Epithelial cell of alveolus of lung (primary cell): Measurements from ENCODE around the gene RNU5B-1. TPM values are rescaled to one million over a fixed set of nuclear protein-coding genes. Genes with fewer than 3 reads are reported as not detected.

Experiments used
- total RNA-seq: library from RNA; depleted of rRNA; stranded (reverse); fragments of >200 nt; gene quantifications from 2 replicates; pipeline ENCODE4 v1.2.1, GENCODE V29; 2015

The RNU5B-1 gene
- total RNA-seq, result not detected in 2 replicates

GRCh38 chr15:65304381-65305149, at the start of gene RNU5B-1:
Gene RNU5B-1, plus strand, starts transcription at chr15:65304677.

GRCh38 chr15:65286704-65287519, 17.6 kb upstream of the RNU5B-1 start, which contains the start of gene PARP16:
Gene PARP16, minus strand, starts transcription at chr15:65286883. Its CDS starts 457 bp downstream, at chr15:65286426.

Other genes starting within 250 kb of the RNU5B-1 start
- gene RASL12, start 236.7 kb upstream of the RNU5B-1 start, total RNA-seq, result 39.0 and 131 TPM in 2 replicates
- 0.13 TPM in 1 of 2 replicates, not detected in the other for gene KBTBD13, start 227.9 kb upstream of the RNU5B-1 start, total RNA-seq
- 0.26 and 2.5 TPM in 2 replicates for gene UBAP1L, start 189.5 kb upstream of the RNU5B-1 start, total RNA-seq
- gene PDCD7, start 170.9 kb upstream of the RNU5B-1 start, total RNA-seq, result 27.1 and 27.9 TPM in 2 replicates
- gene CLPX, start 119.3 kb upstream of the RNU5B-1 start, total RNA-seq, result 18.5 and 49.7 TPM in 2 replicates
- gene CILP, start 93.2 kb upstream of the RNU5B-1 start, total RNA-seq, result under 0.01 and 0.08 TPM in 2 replicates
- gene PARP16, start 17.8 kb upstream of the RNU5B-1 start, total RNA-seq, result 4.4 and 8.5 TPM in 2 replicates
- gene RNU5A-1, start 8.6 kb upstream of the RNU5B-1 start, total RNA-seq, result not detected in 2 replicates
- 0.08 TPM in 1 of 2 replicates, not detected in the other for gene IGDCC3, start 73.3 kb downstream of the RNU5B-1 start, total RNA-seq
- 0.88 and 4.7 TPM in 2 replicates for gene IGDCC4, start 118.3 kb downstream of the RNU5B-1 start, total RNA-seq
- gene DPP8, start 213.0 kb downstream of the RNU5B-1 start, total RNA-seq, result 25.3 and 25.6 TPM in 2 replicates
- 64.4 and 74.7 TPM in 2 replicates for gene HACD3, start 225.8 kb downstream of the RNU5B-1 start, total RNA-seq